H9 (cell line): Measurements from ENCODE around the gene NCKAP5. TPM values are rescaled to one million over a fixed set of nuclear protein-coding genes. Genes with fewer than 3 reads are reported as not detected.

Experiments used
- DNase-seq: peaks from one replicate; pipeline ENCODE4 v3.0.0-alpha.2; 2017
- H2AFZ ChIP-seq: one replicate; pipeline ENCODE4 v1.6.1; 2013; ENCODE audit warnings: mild to moderate bottlenecking, low read length, control low read depth, moderate library complexity
- H2AK5ac ChIP-seq: 2 replicates; pipeline ENCODE4 v1.6.1; 2013; ENCODE audit warnings: low read length, control low read depth, mixed read lengths; ENCODE audit not compliant: insufficient read length
- H2BK120ac ChIP-seq: one replicate; pipeline ENCODE4 v1.6.1; 2013; ENCODE audit warnings: low read depth, mild to moderate bottlenecking, low read length, control low read depth, inconsistent platforms; ENCODE audit not compliant: poor library complexity, severe bottlenecking
- H2BK12ac ChIP-seq: 2 replicates; pipeline ENCODE4 v1.6.1; 2013; ENCODE audit warnings: low read length, control low read depth, mixed read lengths, low read depth; ENCODE audit not compliant: insufficient read length
- H2BK15ac ChIP-seq: 2 replicates; pipeline ENCODE4 v1.6.1; 2013; ENCODE audit warnings: low read depth, low read length, control low read depth
- H2BK20ac ChIP-seq: one replicate; pipeline ENCODE4 v1.6.1; 2013; ENCODE audit warnings: low read depth, mild to moderate bottlenecking, low read length, control low read depth, inconsistent platforms; ENCODE audit not compliant: poor library complexity, severe bottlenecking
- H2BK5ac ChIP-seq: 2 replicates; pipeline ENCODE4 v1.6.1; 2013; ENCODE audit warnings: low read length, control low read depth, mixed read lengths; ENCODE audit not compliant: insufficient read length
- H3K14ac ChIP-seq: 2 replicates; pipeline ENCODE4 v1.6.1; 2013; ENCODE audit warnings: low read length, control low read depth; ENCODE audit not compliant: insufficient read depth
- H3K18ac ChIP-seq: 2 replicates; pipeline ENCODE4 v1.6.1; 2013; ENCODE audit warnings: low read depth, mild to moderate bottlenecking, mixed read lengths, low read length, control low read depth; ENCODE audit not compliant: insufficient read length
- H3K23ac ChIP-seq: 2 replicates; pipeline ENCODE4 v1.6.1; 2013; ENCODE audit warnings: low read length, control low read depth, mixed read lengths, low read depth; ENCODE audit not compliant: insufficient read length
- H3K23me2 ChIP-seq: 2 replicates; pipeline ENCODE4 v1.6.1; 2013; ENCODE audit warnings: low read depth, mild to moderate bottlenecking, mixed read lengths, low read length, control low read depth; ENCODE audit not compliant: insufficient read length, poor library complexity, severe bottlenecking
- H3K27ac ChIP-seq: 2 replicates; pipeline ENCODE4 v1.5.1; 2013; ENCODE audit warnings: low read length, control low read depth, mixed read lengths, low read depth; ENCODE audit not compliant: insufficient read length
- H3K27me3 ChIP-seq: 2 replicates; pipeline ENCODE4 v1.6.1; 2013; ENCODE audit warnings: low read length, control low read depth, inconsistent platforms; ENCODE audit not compliant: insufficient read depth
- H3K4ac ChIP-seq: 2 replicates; pipeline ENCODE4 v1.6.1; 2013; ENCODE audit warnings: low read depth, mild to moderate bottlenecking, control low read depth, inconsistent platforms, low read length, moderate library complexity
- H3K4me1 ChIP-seq: 2 replicates; pipeline ENCODE4 v1.6.1; 2013; ENCODE audit warnings: low read length, control low read depth, inconsistent platforms; ENCODE audit not compliant: insufficient read depth
- H3K4me2 ChIP-seq: 2 replicates; pipeline ENCODE4 v1.6.1; 2013; ENCODE audit warnings: low read length, control low read depth, mixed read lengths; ENCODE audit not compliant: insufficient read length, insufficient read depth
- H3K56ac ChIP-seq: 2 replicates; pipeline ENCODE4 v1.6.1; 2013; ENCODE audit warnings: low read depth, mild to moderate bottlenecking, mixed read lengths, low read length, control low read depth; ENCODE audit not compliant: insufficient read length
- H3K79me1 ChIP-seq: 2 replicates; pipeline ENCODE4 v1.6.1; 2013; ENCODE audit warnings: low read depth, mild to moderate bottlenecking, moderate library complexity, low read length, control low read depth, inconsistent platforms; ENCODE audit not compliant: insufficient read depth, poor library complexity, severe bottlenecking
- H3K79me2 ChIP-seq: 2 replicates; pipeline ENCODE4 v1.6.1; 2013; ENCODE audit warnings: low read length, control low read depth, inconsistent platforms; ENCODE audit not compliant: insufficient read depth
- H3K9ac ChIP-seq: 2 replicates; pipeline ENCODE4 v1.6.1; 2013; ENCODE audit warnings: low read length, control low read depth, mixed read lengths; ENCODE audit not compliant: insufficient read length; ENCODE audit errors: extremely low read depth
- H3K9me3 ChIP-seq: one replicate; pipeline ENCODE4 v1.6.1; 2013; ENCODE audit warnings: low read depth, low read length, inconsistent platforms; ENCODE audit not compliant: control insufficient read depth
- H3T11ph ChIP-seq: one replicate; pipeline ENCODE4 v1.6.1; 2013; ENCODE audit warnings: mild to moderate bottlenecking, low read length, control low read depth, inconsistent platforms
- H4K20me1 ChIP-seq: one replicate; pipeline ENCODE4 v1.6.1; 2013; ENCODE audit not compliant: control insufficient read depth, insufficient read length, insufficient read depth
- H4K5ac ChIP-seq: 2 replicates; pipeline ENCODE4 v1.6.1; 2013; ENCODE audit warnings: low read depth, mild to moderate bottlenecking, mixed read lengths, low read length, control low read depth; ENCODE audit not compliant: insufficient read length
- H4K8ac ChIP-seq: replicated peaks from 2 replicates; pipeline ENCODE4 v1.6.1; 2013; ENCODE audit warnings: low read length, control low read depth, mixed read lengths, low read depth; ENCODE audit not compliant: insufficient read length
- H4K91ac ChIP-seq: 2 replicates; pipeline ENCODE4 v1.6.1; 2013; ENCODE audit warnings: low read depth, mild to moderate bottlenecking, moderate library complexity, mixed read lengths, low read length, control low read depth; ENCODE audit not compliant: insufficient read length
- H3K27ac Mint-ChIP-seq, 3 experiments: 2 replicates in 2 of 3; 3 replicates in 1 of 3; pipeline ENCODE4 v1.8.0; 2020 to 2021; ENCODE audit warnings: mixed read lengths in 3 of 3, mild to moderate bottlenecking in 1 of 3, moderate library complexity in 1 of 3
- H3K27me3 Mint-ChIP-seq: 2 replicates; pipeline ENCODE4 v1.8.0; 2021; ENCODE audit warnings: low read depth, mild to moderate bottlenecking, moderate library complexity, mixed read lengths
- H3K36me3 Mint-ChIP-seq, 3 experiments: 2 replicates in 2 of 3; 3 replicates in 1 of 3; pipeline ENCODE4 v1.8.0; 2020 to 2021; ENCODE audit warnings: low read depth in 3 of 3, mixed read lengths in 3 of 3; ENCODE audit not compliant: insufficient read depth in 1 of 3
- H3K4me1 Mint-ChIP-seq, 2 experiments: 2 replicates each; pipeline ENCODE4 v1.8.0; 2020; ENCODE audit warnings: mixed read lengths in 2 of 2
- H3K4me3 Mint-ChIP-seq, 2 experiments: 2 replicates in 1 of 2; 3 replicates in 1 of 2; pipeline ENCODE4 v1.8.0; 2020 to 2021; ENCODE audit warnings: mild to moderate bottlenecking in 2 of 2, mixed read lengths in 2 of 2, moderate library complexity in 1 of 2
- H3K9me3 Mint-ChIP-seq, 2 experiments: 2 replicates in 1 of 2; 3 replicates in 1 of 2; pipeline ENCODE4 v1.8.0; 2020; ENCODE audit warnings: mild to moderate bottlenecking in 2 of 2, mixed read lengths in 2 of 2, moderate library complexity in 1 of 2
- WGBS: extraction: QIAGEN DNeasy Blood & Tissue Kit; methylation state at CpG from one replicate; pipeline ENCODE4 v1.1.7; 2013; ENCODE audit warnings: missing lambda C conversion rate, low lambda C conversion rate, mixed read lengths; ENCODE audit not compliant: insufficient read length; ENCODE audit errors: extremely low coverage; 5-methylcytosine and 5-hydroxymethylcytosine counted together
- total RNA-seq: library from RNA; stranded (reverse); gene quantifications from 2 replicates; pipeline ENCODE4 v1.2.1, GENCODE V29; 2021
- TF ChIP-seq, protein P1 (sequence below): fragments of 200-600 bp; sonication (generic); conservative IDR thresholded peaks from 3 replicates; pipeline ENCODE4 v1.8.0; 2021; ENCODE audit warnings: antibody characterized with exemption, mild to moderate bottlenecking

The NCKAP5 gene
- total RNA-seq, 1 experiment from 2014 or later = 0.26 TPM

DNA sequence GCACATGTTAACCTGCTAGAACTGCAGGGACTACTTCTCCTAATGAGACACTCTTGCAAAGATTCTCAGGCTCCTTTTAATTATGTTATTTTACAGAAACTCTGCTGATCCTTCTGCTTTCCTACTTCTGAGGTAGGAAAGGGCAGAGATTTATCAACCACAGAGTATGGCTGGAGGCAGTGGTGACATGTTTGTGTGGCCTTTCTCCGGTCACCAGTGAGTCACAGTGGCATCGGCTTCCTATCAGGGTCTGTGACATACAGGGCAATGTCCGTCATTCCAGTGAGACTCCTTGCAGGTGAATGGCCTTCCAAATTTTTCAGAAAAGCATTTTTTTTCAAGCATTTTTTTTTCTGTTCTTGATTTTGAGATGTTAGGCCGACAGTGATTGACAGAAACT, 717.6 kb downstream of the NCKAP5 start:
- Histone ChIP-seq H4K8ac (no peak overlapping the region), H3K4me2 (no peak overlapping the region), H3K14ac (no peak overlapping the region), H3K9ac (no peak overlapping the region), H4K5ac (no peak overlapping the region), H3K4me1 (no peaks in the 10 kb centered on the region), H3K23ac (no peak overlapping the region), H2AK5ac (no peak overlapping the region), H3K9me3 (no peaks in the 10 kb centered on the region), H3K18ac (no peak overlapping the region), H3K56ac (no peak overlapping the region), H3K23me2 (no peaks in the 10 kb centered on the region), H2BK120ac (no peak overlapping the region), H3K27me3 (no peaks in the 10 kb centered on the region), H2BK20ac (no peak overlapping the region), H3K27ac (no peak overlapping the region), H3K79me2 (no peaks in the 10 kb centered on the region), H2AFZ (no peak overlapping the region), H4K20me1 (no peaks in the 10 kb centered on the region), H2BK12ac (no peak overlapping the region), H3K79me1 (no peaks in the 10 kb centered on the region), H4K91ac (no peak overlapping the region), H2BK5ac (no peak overlapping the region), H3T11ph (no peak overlapping the region), H3K4ac (no peak overlapping the region), H2BK15ac (no peak overlapping the region)
- H3K36me3 Mint-ChIP-seq = no peaks in the 10 kb centered on the region
- WGBS = no CpG with 5 or more reads among the region's 4 CpGs
- TF ChIP-seq, protein P1, sequence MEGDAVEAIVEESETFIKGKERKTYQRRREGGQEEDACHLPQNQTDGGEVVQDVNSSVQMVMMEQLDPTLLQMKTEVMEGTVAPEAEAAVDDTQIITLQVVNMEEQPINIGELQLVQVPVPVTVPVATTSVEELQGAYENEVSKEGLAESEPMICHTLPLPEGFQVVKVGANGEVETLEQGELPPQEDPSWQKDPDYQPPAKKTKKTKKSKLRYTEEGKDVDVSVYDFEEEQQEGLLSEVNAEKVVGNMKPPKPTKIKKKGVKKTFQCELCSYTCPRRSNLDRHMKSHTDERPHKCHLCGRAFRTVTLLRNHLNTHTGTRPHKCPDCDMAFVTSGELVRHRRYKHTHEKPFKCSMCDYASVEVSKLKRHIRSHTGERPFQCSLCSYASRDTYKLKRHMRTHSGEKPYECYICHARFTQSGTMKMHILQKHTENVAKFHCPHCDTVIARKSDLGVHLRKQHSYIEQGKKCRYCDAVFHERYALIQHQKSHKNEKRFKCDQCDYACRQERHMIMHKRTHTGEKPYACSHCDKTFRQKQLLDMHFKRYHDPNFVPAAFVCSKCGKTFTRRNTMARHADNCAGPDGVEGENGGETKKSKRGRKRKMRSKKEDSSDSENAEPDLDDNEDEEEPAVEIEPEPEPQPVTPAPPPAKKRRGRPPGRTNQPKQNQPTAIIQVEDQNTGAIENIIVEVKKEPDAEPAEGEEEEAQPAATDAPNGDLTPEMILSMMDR = no peak
- DNase-seq = no peak
- H3K27me3 Mint-ChIP-seq = no peaks in the 10 kb centered on the region
- H3K9me3 Mint-ChIP-seq = no peaks in the 10 kb centered on the region
- H3K4me3 Mint-ChIP-seq = no peak overlapping the region
- H3K27ac Mint-ChIP-seq = no peak overlapping the region
- H3K4me1 Mint-ChIP-seq = 0 out of 4 replicates have a peak, but pooled peaks cover 0 to 5% of the 10 kb centered on the region in 2 experiments
